Stimulated activated CD8-positive, alpha-beta memory T cell treated with anti-CD3 and anti-CD28 coated beads, Interleukin-15, amount 100 ng/mL, for 1 hour (primary cell): Measurements from ENCODE around the gene AIPL1.
"Not testable (repeated sequence)": the region's sequence is repeated elsewhere in the genome, so short reads cannot be mapped to it uniquely, and the experiment has no call there.

ENCODE experiments used
- DNase-seq: peaks from one replicate; pipeline ENCODE4 v3.0.0-alpha.2; 2020; ENCODE audit warnings: low read depth

AIPL1 gene, protein sequence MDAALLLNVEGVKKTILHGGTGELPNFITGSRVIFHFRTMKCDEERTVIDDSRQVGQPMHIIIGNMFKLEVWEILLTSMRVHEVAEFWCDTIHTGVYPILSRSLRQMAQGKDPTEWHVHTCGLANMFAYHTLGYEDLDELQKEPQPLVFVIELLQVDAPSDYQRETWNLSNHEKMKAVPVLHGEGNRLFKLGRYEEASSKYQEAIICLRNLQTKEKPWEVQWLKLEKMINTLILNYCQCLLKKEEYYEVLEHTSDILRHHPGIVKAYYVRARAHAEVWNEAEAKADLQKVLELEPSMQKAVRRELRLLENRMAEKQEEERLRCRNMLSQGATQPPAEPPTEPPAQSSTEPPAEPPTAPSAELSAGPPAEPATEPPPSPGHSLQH

DNA sequence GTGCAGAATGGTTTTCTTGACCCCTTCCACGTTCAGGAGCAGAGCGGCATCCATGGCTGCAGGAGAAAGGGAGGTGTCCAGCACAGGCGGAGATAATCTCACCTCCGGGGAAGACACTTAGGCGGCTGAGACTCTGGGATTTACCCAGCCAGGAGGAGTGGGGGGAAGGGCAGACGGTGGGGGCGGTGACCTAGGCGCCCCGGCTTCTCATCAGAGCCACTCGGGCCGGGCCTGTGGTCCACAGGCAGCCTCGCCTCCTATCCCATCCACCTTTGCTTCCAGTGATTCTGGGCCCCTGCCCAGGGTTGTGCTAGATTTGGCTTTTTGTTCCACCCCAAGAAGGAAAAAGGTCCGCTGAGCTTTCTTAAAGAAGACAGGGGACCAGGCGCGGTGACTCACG is at the start of gene AIPL1:
Gene AIPL1, minus strand, starts transcription at position 71 of the 400 bp plus-strand sequence. Its CDS starts 17 bp downstream, at position 54.
- no peak for DNase-seq

DNA sequence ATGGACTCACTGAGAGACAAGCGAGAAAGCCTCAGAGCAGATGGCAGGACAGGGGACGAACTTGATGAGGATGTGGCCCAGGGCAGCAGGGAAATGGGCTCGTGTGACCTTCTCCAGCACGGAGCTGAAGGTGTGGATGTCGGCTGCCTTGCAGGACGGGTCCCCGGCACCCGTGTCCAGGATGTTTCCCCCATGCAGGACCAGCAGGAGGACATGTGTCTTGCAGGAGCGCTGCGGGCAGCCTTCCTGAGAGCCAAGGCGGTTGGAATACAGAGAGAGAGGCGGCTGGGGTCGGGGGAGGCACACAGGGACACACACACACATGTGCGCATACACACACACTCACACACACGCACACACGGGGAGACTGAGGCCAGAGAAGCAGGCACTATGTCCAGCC is 48.6 kb upstream of the AIPL1 start:
- DNase-seq = no peak

DNA sequence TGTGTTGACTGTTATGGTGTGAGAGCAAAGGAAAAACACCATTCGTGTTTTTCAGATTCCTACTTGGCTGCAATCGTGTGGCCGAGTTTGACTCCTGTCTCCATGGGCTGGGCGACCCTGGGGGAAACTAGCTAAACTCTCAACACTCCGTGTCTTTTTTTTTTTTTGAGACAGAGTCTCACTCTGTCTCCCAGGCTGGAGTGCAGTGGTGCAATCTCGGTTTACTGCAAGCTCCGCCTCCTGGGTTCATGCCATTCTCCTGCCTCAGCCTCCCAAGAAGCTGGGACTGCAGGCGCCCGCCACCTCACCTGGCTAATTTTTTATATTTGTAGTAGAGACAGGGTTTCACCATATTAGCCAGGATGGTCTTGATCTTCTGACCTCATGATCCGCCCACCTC is 47.9 kb upstream of the AIPL1 start:
- DNase-seq = not testable (repeated sequence)

DNA sequence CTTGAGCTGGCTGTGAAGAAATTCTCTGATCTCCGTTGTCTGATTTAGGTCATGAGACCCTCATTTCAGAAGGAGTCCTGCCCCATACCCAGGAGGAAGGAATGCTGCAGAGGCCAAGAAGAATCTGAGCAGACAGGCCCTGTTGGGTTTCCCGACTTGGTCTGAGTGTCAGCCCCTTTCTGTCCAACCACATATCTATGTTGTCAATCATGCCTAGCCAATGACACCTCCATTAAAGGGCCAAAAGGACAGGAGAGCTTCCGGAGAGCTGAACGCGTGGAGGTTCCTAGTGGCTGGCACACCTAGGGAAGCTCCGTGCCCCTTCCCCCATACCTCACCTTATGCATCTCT is 47.2 kb upstream of the AIPL1 start:
- DNase-seq = no peak

DNA sequence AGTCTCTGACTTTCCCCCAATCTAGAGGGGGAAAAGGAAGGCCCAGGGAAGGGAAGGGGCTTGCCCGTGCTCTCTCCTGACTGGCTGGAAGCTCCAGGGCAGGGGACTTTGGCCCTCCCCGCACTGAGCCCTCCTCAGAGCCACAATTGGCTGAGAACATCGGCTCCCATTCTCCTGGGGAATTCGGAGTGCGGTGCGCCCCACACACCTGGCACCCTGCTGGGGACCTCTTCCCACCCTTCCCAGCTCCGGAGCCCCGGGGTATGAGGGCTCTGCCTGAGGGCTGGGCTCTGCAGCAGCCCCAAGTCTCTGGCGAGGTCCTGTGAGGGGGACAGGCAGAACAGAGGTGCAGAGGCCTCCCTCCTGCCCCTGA is 45.4 kb upstream of the AIPL1 start:
- DNase-seq = no peak

DNA sequence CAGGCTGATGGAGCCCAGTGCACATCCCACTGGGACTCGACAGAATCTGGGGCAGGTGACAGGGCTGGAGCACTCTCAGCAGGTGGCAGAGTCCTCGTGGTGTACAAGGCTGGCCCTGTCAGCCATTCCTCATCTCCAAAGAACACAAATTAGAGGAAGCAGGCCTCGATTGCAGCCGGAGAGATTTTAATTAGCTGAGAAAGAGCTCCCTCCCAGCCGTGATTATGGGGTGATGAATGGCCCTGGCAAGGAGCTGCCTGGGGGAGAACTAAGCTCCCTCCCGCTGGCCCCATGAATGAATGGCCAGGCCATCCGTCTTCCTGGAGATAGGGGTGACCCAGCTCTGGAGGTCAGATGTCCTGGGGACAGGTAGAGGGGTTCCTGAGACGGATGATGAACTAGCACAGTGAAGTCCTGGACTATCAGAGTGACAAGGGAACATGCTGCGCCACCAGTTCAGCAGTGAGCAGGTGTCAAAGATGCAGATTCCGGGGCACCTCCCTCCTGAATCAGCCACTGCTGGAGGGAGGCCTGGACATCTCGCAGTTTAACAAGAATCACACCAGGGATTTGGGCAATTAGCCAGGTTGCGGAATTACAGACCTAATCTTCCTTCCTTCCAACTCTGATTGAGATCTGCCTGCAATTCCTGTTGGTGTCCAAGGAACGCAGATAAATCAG is 44.8 kb upstream of the AIPL1 start:
- no peak for DNase-seq

DNA sequence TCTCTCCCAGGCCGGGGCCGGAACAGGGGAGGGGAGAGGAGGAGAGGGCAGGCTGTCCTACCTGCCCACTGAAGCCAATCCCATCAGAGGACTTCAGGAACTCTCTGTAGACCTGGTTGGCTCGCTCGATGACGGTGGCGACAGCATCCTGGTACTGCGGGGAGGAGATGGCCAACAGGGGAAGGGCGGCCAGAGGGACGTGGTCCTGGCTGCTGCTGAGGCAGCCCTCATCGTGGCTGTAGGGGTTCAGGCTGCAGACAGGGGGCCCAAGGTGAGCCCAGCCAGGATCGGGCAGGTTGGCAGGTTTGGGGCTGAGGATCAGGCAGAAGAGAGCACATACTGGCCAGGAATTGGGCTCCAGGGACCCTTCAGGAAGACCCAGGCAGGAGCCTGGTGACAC is 43.6 kb upstream of the AIPL1 start:
- no peak for DNase-seq

DNA sequence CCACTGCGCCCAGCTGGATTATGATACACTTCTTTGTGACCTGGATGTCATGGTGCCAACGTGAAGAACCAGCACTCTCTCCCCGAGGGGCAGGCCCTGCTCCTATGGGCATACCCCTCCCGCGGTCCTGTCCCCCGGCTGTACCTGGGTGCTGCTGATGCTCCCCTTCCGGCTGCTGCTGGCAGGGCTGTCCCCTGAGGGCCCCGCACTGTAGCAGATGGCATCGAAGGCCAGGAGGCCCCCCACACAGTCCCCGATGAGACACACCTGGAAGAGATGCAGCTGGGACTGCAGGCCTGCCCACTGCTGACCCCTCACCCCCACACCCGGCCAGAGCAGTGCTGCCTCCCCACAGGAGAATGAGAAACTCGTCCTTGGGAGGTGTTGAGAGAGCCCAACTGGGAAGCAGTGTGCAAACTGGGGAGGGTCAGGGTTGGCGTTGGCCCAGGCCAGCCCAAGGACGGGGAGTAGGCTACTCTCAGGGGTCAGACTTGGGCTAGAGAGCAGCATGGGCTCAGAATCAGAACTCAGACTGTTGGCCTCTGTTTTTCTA is 43.0 kb upstream of the AIPL1 start:
- DNase-seq = no peak

DNA sequence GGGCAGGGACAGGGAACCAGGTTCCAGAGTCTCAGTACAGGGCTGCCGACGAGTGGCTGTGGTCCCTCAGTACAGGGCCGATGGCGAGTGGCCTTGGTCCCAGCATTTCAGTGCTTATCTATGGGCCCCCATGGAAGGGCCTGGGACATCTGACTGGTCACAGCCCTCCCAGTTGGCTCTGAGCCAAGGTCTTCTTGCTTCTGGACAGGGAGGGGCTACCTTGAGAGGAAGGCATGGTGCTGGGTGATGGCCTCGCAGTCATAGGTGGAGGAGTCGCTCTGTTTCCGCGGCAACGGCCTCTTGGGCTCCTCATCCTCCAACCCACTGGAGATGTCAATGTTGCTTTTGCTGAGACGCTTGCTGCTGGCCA is 41.9 kb upstream of the AIPL1 start:
- no peak for DNase-seq

DNA sequence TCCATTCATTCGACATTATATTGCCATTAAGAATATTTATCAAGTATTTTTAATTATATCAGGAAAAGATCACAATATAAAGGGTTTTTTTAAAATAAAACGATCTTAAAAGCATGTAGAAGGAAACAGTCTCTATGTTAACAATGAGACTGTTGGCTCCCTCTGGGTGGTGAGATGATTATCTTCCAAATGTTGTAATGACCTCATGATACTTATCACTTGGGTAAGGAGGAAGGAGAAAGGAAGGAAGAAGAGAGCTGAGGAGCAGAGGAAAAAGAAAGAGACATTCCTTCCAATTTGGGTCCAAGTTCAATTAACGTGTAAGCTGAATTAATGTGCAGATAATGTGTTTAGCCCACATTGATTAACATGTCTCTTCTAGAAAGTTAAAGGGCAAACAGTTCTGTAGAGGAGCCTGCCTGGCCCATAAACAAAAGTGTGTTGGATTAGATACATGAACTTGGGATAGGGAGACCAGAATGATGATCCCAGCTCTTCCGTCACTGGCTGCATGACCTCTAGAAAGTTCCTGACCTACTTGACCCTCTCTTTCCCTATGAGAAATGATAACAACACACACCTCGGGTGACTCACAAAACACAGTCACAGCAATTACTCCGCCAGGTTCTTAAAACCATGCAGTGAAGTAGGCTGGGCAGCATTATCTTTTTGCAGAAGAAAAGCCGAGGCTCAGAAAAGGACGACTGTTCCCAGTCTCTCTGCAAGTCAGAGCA is 41.3 kb upstream of the AIPL1 start:
- DNase-seq = no peak

DNA sequence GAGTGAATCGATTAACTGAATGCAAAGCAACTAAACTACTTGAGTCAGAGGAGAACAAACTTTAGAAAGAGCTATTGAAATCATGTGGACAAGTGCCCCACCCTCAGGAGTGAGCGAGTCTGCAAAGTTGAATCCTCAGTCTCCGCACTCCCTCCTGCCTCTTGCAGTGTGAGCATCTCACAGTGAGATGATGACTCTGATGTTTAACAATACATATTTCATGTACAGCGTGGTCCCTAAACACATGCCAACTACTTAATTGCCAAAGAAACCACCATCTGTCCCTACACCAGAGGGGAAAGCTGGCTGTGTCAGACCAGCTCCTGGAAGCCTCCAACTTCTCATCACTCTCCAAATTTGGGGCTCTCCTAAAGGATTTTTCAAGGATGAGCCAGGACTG is 40.5 kb upstream of the AIPL1 start:
- no peak for DNase-seq

DNA sequence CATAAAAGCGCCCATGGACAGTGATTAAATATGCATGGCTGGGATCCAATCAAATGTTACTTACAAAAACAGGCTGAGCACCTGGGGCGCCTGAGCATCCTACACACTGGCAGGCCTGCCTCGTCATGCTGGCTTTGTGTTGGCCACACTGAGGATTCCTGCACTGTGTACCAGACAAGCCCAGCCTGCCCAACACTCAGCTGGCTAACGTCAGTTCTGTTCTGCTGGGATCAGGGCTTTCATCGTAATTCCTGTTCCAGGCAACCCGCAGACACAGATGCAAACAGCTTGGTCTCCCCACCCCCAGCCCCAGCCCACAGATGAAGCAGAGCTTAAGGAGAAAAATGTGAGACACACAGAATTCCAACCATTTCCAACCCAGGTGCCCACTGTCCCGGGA is 40.0 kb upstream of the AIPL1 start:
- no peak for DNase-seq

DNA sequence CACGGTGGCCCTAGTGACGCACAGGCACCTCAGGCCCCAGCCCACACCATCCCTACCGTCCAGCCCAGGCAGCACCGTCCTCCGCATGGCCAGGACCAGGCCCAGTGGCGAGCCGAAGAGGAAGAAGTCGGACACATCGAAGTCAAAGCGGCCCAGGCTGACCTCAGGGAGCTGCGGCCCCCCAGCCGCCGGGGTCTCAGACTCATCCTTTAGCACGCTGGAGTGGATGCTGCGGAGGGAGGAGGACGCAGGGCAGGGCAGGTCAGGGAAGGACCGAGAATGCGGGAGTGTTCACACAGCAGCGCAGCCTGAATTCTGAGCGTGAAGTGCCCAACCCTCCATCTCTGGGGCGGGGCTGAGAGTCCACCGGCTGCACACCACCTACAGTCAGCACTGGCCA is 39.5 kb upstream of the AIPL1 start:
- no peak for DNase-seq

DNA sequence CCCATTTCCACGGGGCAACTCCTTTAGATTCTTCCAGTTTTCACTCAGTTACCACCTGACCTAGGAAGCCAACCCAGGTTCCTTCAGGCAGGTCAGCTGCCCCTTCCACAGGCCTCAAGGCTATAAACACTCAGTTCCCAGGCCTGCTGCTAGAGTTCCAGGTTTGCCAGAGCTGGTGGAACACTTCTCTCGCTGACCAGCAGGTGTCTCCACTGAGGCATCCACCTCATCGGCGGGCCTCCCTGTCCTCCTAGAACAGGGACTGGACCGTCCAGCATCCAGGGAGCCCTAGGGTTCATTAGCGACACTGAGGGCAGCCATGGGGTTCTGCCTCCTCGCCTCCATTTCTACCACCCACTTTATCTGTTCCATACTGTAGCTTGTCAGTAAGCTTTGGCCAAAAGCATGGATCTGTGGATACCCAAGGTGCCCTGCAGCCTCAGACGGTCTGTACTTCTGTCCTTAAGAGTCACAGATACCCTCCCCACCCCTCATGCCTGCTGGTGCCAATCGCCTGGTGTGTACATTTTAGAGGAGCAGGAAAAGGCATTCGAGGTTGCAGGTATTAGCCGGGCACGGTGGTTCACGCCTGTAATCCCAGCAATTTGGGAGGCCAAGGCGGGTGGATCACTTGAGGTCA is 38.3 kb upstream of the AIPL1 start:
- peak; percentile 38 for DNase-seq

DNA sequence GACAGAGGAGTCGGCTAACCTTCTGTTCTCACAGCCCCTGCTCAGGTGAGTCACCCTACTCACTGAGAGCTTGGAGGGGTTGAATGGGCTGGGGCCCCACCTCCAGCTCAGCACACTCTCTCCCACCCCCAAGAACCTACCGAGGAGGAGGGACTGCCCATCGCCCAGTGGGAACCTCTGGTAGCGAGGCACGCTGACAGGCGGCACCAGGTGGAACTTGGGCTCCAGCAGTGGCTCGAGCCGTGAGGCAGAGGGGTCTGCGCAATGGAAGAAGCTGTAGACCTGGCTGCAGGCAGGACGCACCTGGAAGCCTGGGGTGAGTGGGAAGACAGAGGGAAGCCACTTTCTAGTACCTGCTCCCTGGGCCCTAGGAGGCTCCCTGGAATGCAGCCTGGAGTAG is 37.6 kb upstream of the AIPL1 start:
- no peak for DNase-seq

DNA sequence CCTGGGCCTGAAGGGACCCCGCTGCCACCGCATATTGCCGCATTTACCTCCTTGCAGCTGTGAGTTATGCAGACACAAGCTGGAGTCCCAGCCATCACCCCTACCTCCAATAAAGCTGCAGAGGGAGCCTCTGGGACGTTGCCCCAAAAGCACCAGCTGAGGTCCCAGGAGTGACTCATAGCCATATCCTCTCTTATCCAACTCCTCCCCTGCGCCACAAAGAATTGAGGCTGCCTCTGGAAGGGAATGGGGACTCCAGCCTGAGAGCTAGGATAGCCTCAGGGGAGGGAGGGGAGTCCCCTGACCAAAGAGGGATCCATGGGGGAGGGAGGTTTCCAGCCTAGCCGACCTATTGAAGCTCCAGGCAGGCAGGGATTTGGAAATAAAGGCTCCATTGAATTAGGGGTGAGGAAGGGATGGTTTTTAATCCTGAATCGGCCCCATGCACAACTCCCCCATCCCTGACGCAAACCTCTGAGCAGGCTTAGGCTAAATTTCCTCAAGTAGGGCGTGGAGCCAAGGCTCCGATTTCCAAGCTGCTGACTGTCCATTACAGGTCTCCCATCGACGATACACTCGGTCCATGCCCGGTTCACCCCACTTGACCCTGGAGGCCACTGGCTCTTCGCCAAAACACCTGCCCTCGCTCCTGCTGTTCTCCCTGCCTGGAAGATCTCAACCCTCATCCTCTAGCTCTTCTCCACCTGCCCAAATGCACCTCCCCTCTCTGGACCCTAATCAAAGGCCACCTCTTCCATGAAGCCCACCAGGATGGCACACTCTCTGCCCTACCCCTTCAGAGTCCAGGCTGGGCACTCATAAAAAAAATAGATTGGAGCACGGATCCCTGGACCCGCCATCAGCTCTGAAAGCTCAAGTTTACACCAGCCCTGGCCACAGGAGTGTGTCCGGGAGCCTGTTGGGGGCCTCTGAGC is 36.9 kb upstream of the AIPL1 start:
- no peak for DNase-seq

DNA sequence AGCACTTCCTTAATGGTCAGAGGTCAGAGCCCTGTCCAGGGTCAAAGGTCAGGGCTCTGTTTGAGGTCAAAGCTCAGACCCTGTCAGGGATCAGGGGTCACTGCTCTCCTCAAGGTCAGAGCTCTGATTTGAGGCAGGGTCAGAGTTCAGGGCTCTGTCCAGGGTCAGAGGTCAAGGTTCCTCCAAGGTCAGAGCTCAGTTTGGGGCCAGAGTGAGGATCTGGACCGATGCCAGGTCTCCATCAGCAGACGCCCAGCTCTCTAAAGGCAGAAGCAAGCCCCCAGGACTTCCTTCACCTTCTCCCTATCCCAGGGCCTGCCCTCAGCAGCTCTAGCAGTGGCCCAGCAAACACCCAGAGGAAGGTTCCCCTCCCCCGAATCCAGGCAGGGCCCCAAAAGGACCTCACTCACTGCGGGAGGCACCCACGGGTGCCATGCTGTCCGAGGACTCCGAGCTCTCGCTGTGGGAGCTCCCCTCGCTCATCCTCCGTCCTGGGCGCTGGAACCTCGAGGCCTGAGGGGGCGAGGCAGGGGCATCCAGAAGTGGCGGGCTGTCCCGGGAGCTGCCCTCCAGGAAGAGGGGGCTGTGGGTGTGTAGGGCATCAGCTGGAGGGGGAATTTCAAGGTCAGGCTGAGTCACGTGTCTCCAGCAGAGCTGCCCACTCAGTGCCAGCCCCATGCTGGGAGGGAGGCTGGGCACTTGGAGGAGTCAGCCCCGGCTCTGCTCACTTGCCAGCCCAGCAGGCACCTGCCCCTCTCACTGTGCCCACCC is 36.0 kb upstream of the AIPL1 start:
- DNase-seq = no peak

DNA sequence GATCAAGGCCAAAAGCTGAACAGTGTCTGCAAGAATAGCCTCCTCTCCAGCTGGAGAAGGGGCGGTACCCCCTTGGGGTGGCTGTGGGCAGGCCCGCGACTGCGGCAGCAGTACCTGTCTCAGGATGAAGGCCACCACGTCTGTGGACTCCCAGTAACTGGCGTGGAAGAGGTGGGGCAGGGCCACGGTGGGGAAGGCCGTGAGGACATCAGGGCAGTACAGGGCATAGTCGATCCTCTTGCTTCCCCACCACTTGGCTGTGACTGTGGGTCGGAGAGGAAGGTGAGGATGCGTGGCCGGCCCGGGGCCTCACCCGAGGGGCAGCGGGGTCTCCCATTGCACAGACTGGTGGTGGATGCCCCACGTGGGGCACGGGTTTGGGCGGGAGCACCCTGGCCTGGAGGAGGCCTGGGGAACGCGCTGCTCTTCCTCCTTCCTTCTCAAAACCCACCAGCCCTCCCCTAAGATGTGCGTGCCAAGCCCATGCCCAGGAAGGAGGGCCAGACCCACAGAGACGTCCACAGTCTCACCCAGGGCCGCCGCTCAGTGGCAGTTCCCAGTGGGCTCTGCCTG is 35.3 kb upstream of the AIPL1 start:
- no peak for DNase-seq

DNA sequence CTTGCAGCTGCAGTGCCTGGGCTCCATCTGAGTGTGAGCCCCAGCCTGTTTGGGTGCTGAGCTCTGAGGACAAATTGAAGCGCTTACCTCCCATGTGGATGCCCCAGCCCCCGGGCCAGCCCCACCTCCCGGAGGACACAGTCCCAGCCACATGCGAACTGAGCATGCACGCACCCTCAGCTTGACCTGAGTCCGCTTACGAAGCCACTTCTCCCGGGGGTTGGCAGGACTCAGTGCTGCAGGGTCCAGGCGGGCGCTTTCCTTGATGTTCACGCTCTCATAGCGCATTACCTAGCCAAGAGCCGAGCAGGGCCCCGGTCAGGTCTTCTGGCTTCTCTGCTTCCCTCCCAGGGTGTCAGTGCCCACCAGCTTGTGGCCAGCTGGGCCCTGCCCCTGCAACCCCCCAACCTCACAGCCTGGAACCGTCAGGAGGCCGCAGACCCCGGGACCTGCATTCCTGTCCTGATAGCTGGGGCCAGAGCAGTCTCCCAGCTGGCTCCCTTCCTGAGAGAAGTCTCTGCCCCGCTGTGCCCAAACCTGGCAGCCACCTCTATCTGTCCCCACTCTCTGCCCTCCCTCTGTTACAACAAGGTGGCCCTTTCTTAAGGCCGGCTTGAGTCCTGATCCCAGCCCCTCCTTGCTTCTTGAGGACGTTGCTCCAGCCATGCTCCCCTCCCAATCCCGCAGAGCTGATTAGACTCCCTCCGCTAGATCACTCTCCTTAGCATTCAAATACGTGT is 33.3 kb upstream of the AIPL1 start:
- no peak for DNase-seq

DNA sequence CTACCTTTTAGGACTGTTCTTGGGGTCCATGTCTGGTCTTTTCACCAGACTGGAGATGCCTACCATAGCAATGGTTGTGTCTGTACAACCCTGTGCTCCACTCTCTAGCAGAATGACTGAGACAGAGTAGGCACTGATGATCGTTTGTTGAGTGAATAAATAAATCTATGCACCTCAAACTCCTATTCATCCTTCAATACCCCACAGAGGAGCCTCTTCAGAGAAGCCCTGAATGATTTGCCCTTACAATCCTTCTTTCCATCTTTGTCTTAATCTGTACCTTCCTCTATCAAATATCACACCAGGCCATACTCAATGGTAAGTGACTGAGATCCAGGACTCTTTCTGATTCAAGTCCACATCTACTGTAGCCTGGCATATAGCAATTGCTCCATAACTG is 32.6 kb upstream of the AIPL1 start:
- DNase-seq = no peak
